IPS-18c (cell line): ENCODE data around the gene SUDS3.
"Not testable (repeated sequence)": the region's sequence is repeated elsewhere in the genome, so short reads cannot be mapped to it uniquely, and the experiment has no call there.

Source experiments
- H3K4me3 ChIP-seq: 2 replicates; pipeline ENCODE4 v1.7.0; 2013; ENCODE audit warnings: low read depth, mild to moderate bottlenecking, low read length, moderate library complexity; ENCODE audit not compliant: insufficient read depth
- H3K9me3 ChIP-seq: one replicate; pipeline ENCODE4 v1.6.1; 2013; ENCODE audit warnings: mild to moderate bottlenecking, low read length, moderate library complexity; ENCODE audit not compliant: control insufficient read depth, insufficient read depth

Gene SUDS3

DNA sequence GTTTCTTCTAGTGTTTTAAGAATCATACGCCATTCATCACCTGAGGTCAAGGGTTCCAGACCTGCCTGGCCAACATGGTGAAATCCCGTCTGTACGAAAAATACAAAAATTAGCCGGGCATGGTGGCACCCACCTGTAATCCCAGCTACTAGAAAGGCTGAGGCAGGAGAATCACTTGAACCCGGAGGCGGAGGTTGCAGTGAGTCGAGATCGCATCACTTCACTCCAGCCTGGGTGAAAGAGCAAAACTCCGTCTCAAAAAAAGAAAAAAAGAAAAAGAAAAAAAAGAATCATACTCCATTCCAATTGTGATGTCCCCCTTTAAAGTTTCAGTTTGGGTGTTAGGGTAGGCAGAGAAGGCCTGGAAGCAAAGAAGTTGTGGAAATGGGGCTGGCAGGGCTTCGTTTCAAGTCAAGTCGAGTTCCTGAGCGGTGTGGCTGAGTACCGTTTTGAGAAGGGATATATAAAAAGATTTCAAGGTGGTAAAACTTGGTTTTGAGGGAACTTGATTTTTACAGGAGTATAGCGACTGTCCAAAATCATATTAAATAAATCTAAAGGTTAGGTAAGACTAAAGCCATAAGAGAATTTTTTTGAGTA lies 2.1 kb upstream of the SUDS3 start:
- Histone ChIP-seq H3K4me3 (no peak overlapping the region), H3K9me3 (peaks cover 2% of the 10 kb centered on the region)

DNA sequence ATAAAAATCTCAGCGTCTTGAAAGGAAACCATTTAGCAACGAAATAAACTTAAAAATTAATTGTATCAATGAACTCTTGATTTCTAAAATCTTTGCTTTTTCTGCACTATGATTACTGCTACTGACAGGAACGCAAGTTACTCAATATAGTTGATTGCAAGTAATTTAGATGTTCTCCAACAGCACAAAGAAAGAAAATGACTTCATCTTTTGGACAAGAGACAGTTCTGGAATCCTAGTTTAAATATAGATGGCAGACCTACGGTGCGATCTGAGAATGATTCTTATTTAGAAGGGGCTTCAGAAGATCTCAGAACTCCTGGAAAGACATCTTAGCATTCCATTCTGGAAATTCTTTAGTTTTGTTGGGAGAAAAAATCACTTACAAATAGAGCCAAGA lies 1.4 kb upstream of the SUDS3 start:
- Histone ChIP-seq H3K4me3 (no peak overlapping the region), H3K9me3 (peaks cover 2% of the 10 kb centered on the region)

DNA sequence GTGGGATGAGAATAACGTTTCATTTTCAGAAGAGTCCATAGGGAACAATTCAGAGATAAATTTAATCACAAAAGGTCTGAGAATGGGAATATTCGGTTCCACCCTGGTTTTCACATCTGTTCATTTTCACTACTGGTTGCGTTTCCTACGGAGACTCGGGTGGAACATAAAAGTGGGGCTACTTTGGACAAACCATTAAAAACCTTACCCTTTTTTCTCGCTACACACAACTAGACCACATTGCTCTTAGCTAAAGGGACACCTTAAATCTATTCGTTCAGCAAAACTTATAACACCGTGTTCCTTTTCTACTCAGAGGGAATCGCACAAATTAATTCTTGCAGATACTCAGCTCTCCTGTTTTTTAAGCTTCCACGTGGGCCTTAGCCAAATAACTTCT lies 1.0 kb upstream of the SUDS3 start:
- no peak overlapping the region for H3K4me3 ChIP-seq
- H3K9me3 ChIP-seq, result peaks cover 2% of the 10 kb centered on the region

DNA sequence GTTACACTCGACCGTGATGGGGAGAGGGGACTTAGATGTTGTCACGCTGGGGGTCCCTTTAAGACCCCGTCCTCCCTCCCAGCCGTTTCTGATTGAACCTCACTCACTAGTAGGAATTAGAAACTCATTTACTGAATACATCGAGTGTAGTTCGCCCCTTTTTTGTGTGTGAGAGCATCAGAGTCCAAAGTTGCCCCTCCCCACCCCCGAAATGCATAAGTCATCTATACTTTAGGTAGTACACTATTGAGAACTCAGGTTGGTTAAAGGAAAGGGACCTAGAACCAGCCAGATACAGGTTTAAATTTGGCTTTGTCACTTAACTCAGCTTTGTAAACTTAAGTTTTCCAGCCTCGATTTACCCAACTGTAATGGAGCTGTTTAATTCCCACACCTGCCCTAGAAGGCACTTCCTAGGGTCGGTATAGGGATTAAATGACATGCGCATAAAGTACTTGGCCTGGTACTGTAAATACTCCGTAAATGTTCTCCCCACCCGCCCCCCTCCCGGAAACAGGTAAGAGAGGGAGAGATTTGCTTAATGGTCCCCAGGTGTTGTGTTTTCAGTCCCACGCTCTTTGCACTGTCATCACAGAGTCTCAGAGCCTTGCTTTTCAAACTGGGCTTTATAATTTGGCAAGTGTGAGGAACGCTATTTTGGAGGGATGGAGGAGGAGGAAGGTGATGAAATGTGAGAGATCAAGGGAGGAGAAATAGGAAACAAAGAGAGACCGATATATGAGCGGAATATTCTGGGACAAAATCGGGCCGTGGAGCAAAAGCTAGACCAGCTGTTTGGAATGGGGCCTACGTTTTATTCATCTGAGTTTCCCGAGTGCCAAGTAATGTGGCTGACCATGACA lies 897 bp downstream of the SUDS3 start:
- peak overlapping the region; percentile 95 for H3K4me3 ChIP-seq
- no peaks in the 10 kb centered on the region for H3K9me3 ChIP-seq

DNA sequence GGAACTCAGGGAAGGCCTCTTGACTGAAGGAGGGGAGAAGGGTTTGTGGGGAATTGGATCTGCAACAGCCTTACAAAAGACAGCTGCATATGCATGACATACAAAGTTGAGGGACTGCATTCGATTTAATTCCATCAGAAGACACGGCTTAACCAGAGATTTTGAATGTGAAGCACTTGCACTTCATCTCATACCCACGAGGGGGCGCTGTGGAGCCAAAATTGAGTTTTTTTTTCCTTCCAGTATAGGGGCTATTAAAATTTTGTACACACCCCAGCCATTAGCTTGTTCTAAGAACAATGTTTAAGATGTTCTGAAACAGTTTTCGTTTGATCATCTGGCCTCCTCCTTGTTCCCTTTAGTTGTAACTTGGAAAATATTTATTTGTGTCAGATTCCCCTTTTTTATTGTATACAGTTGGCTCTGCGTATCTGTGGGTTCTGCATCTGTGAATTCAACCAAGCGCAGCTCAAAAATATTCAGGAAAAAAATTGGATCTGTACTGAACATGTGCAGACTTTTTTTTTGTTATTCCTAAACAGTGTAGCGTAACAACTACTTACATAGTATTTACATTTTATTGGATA lies 1.6 kb downstream of the SUDS3 start:
- Histone ChIP-seq H3K9me3 (no peaks in the 10 kb centered on the region), H3K4me3 (peak overlapping the region; percentile 95)

DNA sequence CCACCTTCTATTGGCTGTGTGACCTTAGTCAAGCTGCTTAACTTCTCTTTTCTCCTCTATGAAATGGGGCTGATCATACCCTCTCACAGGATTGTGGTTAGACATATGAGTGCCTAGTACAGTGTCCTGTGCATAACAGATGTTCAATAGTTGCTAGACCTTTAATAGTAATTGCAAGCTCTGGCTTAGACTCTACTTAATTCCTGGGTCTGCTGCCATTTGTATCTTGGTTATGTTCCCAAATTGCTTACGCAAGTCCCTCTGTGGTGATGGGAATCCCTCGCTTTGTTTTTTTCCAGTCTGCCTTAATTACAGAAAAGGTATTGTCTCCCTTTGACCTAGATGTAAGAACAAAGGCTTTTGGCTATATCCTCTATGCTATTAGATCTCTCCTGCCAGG lies 15.1 kb downstream of the SUDS3 start:
- Histone ChIP-seq H3K9me3 (no peaks in the 10 kb centered on the region), H3K4me3 (no peak overlapping the region)

DNA sequence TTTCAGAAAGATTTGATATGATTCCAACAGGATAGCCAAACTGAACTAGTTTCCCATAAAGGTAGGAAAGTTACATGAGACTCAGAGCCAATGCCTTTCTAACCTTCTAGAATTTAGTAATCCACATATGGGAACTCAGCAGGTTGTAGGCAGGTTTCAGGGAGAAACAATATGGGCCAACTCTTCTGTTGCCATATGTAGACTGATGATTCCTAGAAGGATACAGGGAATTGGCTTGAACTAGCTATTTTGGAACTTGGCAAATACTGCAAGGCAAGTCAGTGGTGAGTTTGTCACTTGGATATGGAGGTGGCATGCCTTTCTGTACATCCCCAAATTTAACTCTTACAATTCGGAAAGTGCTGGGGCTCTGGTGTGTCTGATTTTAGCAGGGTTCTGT lies 15.5 kb downstream of the SUDS3 start:
- H3K9me3 ChIP-seq, result no peaks in the 10 kb centered on the region
- no peak overlapping the region for H3K4me3 ChIP-seq

DNA sequence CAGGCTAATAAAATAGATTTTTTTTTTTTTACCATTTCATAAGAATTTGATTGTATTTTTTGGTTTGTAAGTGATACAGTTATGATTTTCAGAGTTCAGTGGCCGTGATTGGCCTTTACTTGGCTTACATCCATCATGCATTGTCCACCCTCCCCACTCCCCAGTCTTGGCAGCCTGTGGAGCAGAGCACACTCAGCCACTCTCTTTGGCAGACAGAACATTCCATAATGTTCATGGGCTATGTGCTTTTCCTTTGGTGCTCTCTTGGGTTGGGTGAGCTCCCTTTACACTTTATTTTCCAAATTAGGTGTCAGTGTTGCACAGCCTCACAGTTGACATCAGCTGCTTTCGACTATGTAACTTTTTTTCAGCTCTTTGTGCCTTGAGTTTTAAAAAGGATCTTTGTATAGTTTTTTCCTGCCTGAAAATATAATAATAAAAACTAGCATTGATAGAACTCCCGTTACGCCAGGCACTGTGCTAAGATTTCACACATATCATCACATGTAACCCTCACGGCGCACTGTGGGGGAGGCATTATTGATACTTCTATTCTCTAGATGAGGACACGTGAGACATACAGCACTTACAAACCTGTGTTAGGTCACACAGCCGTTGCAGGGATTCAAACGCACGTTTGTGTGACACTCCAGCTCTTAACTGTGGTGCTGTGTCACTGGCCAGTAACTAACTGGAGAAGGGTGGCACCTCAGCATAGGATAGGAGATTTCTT lies 21.5 kb downstream of the SUDS3 start:
- H3K9me3 ChIP-seq, result no peaks in the 10 kb centered on the region

DNA sequence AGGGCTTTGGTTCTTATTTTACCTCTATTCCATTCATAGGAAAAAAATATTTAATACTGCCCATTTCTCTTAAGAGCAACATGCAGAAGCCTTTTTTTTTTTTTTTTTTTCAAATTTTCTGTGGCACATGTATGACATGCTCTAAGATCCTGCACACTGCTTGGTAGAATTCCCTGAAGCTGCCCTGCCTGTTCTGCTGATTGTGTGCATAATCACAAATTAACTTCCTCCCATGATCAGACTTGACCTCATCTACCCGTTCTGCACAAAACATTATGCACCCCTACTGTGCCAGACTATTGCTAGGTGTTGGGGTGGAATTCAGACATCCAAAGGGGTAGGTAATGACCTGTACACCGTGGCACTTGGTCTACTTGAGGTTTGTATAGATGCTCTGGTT lies 22.2 kb downstream of the SUDS3 start:
- Histone ChIP-seq H3K4me3 (no peak overlapping the region), H3K9me3 (no peaks in the 10 kb centered on the region)

More for the DNA sequence above, 21.5 kb downstream of the SUDS3 start:
- H3K4me3 ChIP-seq, result no peak overlapping the region

DNA sequence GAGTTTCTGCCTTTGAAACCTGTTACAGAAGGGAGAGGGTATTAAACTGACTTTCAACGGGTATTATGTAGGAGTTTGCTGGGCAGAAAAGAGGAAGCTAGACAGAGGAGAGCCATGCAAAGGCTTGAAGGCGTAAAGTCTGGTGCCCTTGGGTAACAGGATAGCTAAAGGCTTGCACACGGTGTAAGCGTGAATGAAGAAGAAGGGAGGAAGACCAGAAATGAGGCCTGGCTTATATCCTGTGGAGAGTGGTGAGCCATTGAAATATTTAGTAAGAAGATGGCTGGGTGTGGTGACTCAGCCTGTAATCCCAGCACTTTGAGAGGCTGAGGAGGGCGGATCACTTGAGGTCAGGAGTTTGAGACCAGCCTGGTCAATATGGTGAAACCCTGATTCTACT lies 22.6 kb downstream of the SUDS3 start:
- Histone ChIP-seq H3K9me3 (no peaks in the 10 kb centered on the region), H3K4me3 (no peak overlapping the region)

DNA sequence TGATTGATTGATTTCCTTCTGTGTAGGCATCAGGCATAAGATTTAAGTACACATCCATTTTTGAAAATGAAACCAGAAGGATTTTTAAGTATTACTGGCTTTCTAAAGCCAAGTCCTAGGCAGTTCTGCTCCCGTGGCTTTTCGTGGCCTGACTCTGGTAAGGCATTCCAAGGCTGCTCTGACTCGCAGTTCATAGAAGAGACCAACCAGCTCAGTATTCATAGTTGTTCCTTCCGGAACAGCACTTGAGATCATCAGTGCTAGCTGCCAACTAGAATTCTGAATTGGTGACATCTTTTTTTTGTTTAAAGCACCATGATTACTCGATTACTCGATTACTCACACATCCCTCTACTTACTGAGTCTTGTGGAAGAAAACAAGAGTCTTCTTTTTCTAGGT lies 25.9 kb downstream of the SUDS3 start:
- Histone ChIP-seq H3K4me3 (no peak overlapping the region), H3K9me3 (no peaks in the 10 kb centered on the region)

DNA sequence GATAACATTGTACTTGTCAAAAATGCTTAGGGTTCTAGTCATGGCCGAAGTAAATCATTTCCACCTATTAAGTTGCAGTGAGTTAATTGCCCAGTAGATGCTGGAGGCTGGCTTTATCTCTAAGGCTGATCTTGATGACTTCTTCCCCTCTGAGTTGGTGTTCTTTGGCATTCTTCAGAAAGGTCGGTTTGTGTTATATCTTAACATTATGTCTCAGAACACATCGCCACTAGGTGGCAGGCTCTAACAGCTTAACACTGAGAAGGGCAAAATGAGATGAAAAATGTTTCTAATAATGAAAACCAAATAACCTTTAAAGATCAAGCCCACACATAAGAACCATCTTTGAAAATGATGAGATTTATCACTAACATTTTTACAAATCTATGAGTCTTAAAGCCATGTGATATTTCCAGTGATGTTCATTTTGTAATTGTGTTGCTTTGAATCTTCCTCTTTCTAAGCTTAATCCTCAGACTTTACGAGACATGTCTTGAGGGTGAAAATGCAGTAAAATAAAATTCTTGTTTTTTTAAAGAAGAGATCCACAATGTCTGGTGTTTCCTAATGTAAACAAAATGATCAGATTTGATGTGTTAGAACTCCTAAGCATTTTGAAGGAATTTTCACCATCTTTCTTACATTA lies 28.6 kb downstream of the SUDS3 start:
- no peak overlapping the region for H3K4me3 ChIP-seq
- H3K9me3 ChIP-seq, result no peaks in the 10 kb centered on the region

DNA sequence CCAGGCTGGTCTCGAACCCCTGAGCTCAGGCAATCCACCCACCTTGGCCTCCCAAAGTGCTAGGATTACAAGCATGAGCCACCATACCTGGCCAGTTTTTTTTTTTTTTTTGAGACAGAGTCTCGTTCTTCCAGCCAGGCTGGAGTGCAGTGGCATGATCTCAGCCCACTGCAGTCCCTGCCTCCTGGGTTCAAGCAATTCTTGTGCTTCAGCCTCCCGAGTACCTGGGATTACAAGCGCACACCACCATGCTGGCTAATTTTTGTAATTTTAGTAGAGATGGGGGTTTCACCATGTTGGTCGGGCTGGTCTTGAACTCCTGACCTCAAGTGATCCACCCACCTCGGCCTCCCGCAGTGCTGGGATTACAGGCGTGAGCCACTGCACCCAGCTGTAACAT lies 31.9 kb downstream of the SUDS3 start:
- H3K4me3 ChIP-seq, H3K9me3 ChIP-seq: not testable (repeated sequence)

DNA sequence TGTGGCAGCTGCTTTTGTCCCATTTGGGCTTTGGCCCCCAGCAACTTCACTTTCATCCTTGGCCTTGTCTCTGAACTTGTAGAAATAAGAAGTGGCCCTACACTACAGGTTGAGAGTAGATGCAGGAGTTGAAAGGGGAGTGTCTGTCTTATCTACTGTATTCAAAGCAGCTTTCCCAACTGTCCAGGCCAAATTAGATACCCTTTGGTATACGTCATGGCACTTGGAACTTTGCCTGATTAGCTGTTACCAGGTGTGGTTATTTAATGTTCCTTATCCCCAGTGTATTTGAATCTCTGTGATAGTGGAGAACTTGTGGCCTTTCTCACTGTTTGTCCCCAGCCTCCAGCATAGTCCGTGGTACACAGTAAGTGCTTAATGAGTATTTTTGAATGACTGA lies 33.5 kb downstream of the SUDS3 start:
- no peaks in the 10 kb centered on the region for H3K9me3 ChIP-seq

DNA sequence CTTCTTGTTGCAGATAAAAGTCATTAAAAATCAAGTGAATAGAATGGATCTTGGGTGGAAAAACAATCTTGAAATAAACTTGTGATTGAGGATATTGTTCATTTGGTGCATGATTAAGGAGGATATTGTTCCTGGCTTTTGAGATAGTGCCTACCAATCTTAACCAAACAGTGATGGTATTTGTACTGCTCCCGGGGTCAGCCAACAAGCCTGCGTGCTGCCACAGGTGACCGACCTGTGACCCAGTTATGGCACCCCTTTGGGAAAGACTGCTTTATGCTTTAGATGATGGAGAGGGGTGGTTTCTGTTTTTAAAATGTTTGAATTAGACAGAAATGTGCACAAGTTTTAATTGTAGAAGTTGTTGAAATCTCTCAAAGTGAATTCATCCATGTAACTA lies 41.6 kb downstream of the SUDS3 start:
- no peak overlapping the region for H3K4me3 ChIP-seq

More for the DNA sequence above, 33.5 kb downstream of the SUDS3 start:
- H3K4me3 ChIP-seq, result no peak overlapping the region

DNA sequence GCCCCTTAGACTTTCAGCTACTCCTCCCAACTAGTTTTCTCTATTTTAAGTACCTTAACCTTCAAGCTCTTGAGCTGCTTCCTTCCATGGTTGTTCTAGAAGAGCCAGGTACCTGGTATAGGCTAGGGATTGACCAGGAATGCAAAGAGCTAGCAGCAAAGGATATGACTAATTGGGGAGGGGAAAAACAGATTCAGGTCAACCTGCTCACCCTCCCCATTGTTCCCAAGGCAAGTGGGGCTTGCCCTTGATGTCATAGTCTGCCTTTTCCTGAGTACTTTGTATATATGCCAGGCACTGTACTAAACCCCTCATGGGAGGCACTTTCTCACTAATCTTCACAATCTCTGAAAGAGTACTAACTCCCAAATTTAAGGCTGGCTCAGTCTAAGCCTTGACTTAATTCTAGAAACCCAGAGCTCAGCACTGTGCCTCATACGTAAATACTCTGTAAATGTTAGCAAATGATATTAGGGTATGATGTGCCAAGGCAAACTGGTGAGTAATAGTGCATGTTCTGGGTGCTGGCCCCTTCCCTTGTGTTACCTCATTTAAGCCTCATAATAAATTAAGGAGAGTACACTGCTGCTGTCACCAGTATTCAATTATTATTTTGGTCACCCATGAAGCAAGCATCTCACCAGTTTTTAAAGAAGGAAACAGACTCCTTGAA lies 42.2 kb downstream of the SUDS3 start:
- Histone ChIP-seq H3K9me3 (no peaks in the 10 kb centered on the region), H3K4me3 (no peak overlapping the region)

More for the DNA sequence above, 41.6 kb downstream of the SUDS3 start:
- no peaks in the 10 kb centered on the region for H3K9me3 ChIP-seq

DNA sequence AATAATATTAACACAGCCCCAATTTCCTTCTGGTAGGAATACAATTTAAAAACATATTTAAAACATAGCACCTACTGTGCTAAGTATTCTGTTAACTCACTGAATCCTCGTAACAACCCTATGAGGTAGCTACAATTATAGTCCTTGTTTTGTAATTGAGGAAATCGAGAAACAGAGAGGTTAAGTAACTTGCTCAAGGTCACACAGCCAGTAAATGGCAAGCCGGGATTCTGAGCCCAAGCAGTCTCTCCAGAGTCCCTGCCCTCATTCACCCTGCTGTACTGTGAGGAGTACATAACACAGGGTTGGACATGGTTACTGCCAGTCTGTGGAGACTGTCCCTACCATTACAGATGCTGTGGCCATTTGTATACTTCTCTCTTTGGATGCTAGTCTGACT lies 44.3 kb downstream of the SUDS3 start:
- no peak overlapping the region for H3K4me3 ChIP-seq

More for the DNA sequence above, 44.3 kb downstream of the SUDS3 start:
- H3K9me3 ChIP-seq, result no peaks in the 10 kb centered on the region
